ENCODE results near the gene NISCH. TPM values are rescaled to one million over a fixed set of nuclear protein-coding genes. Genes with fewer than 3 reads are reported as not detected.

The NISCH gene
- total and polyA plus RNA-seq, 9 donors, result 73.6 to 142 (median 97.4) TPM

- Histone ChIP-seq H3K4me3 (no peak overlapping the region), H3K36me3 (no peaks in the 10 kb centered on the region), H3K27ac (no peak overlapping the region), H3K27me3 (no peaks in the 10 kb centered on the region), H3K4me1 (ENCODE audit: insufficient read depth) (no peaks in the 10 kb centered on the region), H3K9me3 (no peaks in the 10 kb centered on the region)
- no peak for TF ChIP-seq EP300 (IDR thresholded peaks at IDR 0.05)
- TF ChIP-seq, protein P1, sequence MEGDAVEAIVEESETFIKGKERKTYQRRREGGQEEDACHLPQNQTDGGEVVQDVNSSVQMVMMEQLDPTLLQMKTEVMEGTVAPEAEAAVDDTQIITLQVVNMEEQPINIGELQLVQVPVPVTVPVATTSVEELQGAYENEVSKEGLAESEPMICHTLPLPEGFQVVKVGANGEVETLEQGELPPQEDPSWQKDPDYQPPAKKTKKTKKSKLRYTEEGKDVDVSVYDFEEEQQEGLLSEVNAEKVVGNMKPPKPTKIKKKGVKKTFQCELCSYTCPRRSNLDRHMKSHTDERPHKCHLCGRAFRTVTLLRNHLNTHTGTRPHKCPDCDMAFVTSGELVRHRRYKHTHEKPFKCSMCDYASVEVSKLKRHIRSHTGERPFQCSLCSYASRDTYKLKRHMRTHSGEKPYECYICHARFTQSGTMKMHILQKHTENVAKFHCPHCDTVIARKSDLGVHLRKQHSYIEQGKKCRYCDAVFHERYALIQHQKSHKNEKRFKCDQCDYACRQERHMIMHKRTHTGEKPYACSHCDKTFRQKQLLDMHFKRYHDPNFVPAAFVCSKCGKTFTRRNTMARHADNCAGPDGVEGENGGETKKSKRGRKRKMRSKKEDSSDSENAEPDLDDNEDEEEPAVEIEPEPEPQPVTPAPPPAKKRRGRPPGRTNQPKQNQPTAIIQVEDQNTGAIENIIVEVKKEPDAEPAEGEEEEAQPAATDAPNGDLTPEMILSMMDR (IDR thresholded peaks at IDR 0.05), result no peak
- TF ChIP-seq POLR2A (IDR thresholded peaks at IDR 0.05), result no peak
- DNase-seq, result no peak
- intact Hi-C loops (cut with DNase I), result no loop called here
- 74 to 89% (median 85%) methylated on average over 7 of the region's 7 CpGs for WGBS, 3 donors
These were observed 56.1 kb downstream of the NISCH start for GRCh38 chr3:52511509-52511908.

GRCh38 chr3:52512105-52512504 lies 56.7 kb downstream of the NISCH start:
- intact Hi-C loops (cut with DNase I), result no loop called here
- Histone ChIP-seq H3K4me1 (ENCODE audit: insufficient read depth) (no peaks in the 10 kb centered on the region), H3K9me3 (no peaks in the 10 kb centered on the region), H3K27me3 (no peaks in the 10 kb centered on the region), H3K36me3 (no peaks in the 10 kb centered on the region), H3K4me3 (no peak overlapping the region), H3K27ac (no peak overlapping the region)
- 47 to 55% (median 53%) methylated on average over 8 of the region's 8 CpGs for WGBS, 3 donors
- no peak for DNase-seq
- TF ChIP-seq, protein P1 (IDR thresholded peaks at IDR 0.05), result no peak
- no peak for TF ChIP-seq EP300 (IDR thresholded peaks at IDR 0.05)

GRCh38 chr3:52512727-52513126 lies 57.3 kb downstream of the NISCH start:
- TF ChIP-seq, protein P1 (IDR thresholded peaks at IDR 0.05), result no peak
- TF ChIP-seq EP300 (IDR thresholded peaks at IDR 0.05) (no peak), POLR2A (IDR thresholded peaks at IDR 0.05) (no peak)
- H3K36me3 ChIP-seq, result no peaks in the 10 kb centered on the region
- H3K4me1 ChIP-seq (ENCODE audit: insufficient read depth), result no peaks in the 10 kb centered on the region
- no peak overlapping the region for H3K27ac ChIP-seq
- no peak overlapping the region for H3K4me3 ChIP-seq
- no peaks in the 10 kb centered on the region for H3K9me3 ChIP-seq
- WGBS, 3 donors, result 64 to 78% (median 65%) methylated on average over 17 of the region's 17 CpGs
- intact Hi-C loops (cut with DNase I), result no loop called here
- DNase-seq, result no peak
- no peaks in the 10 kb centered on the region for H3K27me3 ChIP-seq

GRCh38 chr3:52513281-52513680 lies 57.9 kb downstream of the NISCH start:
- Histone ChIP-seq H3K27me3 (no peaks in the 10 kb centered on the region), H3K36me3 (no peaks in the 10 kb centered on the region), H3K9me3 (no peaks in the 10 kb centered on the region), H3K4me1 (ENCODE audit: insufficient read depth) (no peaks in the 10 kb centered on the region), H3K27ac (no peak overlapping the region), H3K4me3 (no peak overlapping the region)
- TF ChIP-seq POLR2A (IDR thresholded peaks at IDR 0.05), result no peak
- TF ChIP-seq, protein P1 (IDR thresholded peaks at IDR 0.05), result no peak
- no peak for TF ChIP-seq EP300 (IDR thresholded peaks at IDR 0.05)
- intact Hi-C loops (cut with DNase I), result no loop called here
- 91 to 97% (median 91%) methylated on average over 5 to 7 of the region's 7 CpGs for WGBS, 3 donors
- no peak for DNase-seq

DNA sequence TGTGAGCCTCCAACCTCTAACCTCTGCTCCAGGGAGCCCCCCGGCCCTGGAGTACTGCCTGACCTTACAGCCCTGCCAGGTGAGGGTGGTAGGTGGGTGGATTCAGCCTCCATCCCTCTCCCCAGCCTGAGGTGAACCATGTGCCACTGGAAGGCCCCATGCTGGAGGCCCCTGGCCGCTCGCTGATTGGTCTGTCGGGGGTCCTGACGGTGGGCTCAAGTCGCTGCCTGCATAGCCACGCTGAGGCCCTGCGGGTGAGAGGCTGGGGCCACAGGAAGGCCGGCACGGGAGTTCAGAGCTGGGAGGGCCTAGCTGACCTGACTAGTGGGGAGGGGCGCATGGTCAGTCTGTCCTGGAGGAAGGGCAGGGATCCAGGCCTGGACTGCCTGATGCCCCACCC lies 59.2 kb downstream of the NISCH start:
- intact Hi-C loops (cut with DNase I), result no loop called here
- H3K36me3 ChIP-seq, result no peaks in the 10 kb centered on the region
- H3K4me1 ChIP-seq (ENCODE audit: insufficient read depth), result peaks cover 7% of the 10 kb centered on the region
- H3K27me3 ChIP-seq, result no peaks in the 10 kb centered on the region
- H3K27ac ChIP-seq, result no peak overlapping the region
- 69 to 89% (median 84%) methylated on average over 8 to 11 of the region's 11 CpGs for WGBS, 3 donors
- TF ChIP-seq EP300 (IDR thresholded peaks at IDR 0.05) (no peak), POLR2A (IDR thresholded peaks at IDR 0.05) (no peak)
- TF ChIP-seq, protein P1 (IDR thresholded peaks at IDR 0.05), result no peak
- DNase-seq, result no peak
- H3K9me3 ChIP-seq, result no peaks in the 10 kb centered on the region
- no peak overlapping the region for H3K4me3 ChIP-seq

Measured in ovary (tissue), 9 donors.